Stomach (tissue), 4 donors: Measurements from ENCODE around the gene KCTD16.

Source experiments
- CTCF ChIP-seq, 7 experiments: fragments of 450-650 bp in 4 of 7; fragments of 200-600 bp in 3 of 7; sonication (generic) in 3 of 7; IDR thresholded peaks; one replicate each; pipeline ENCODE4 v1.5.1; 2016 to 2019; ENCODE audit warnings: antibody characterized with exemption in 7 of 7, control low read depth in 2 of 7, mild to moderate bottlenecking in 1 of 7
- EP300 ChIP-seq: sonication (generic); formaldehyde crosslinking; IDR thresholded peaks from one replicate; pipeline ENCODE4 v1.6.1; 2017; ENCODE audit warnings: antibody characterized with exemption
- POLR2A ChIP-seq, 4 donors: fragments of 450-650 bp; IDR thresholded peaks; one replicate each; pipeline ENCODE4 v1.6.1; 2016; ENCODE audit warnings: antibody characterized with exemption in 4 of 4, control low read depth in 2 of 4, mild to moderate bottlenecking in 1 of 4, moderate library complexity in 1 of 4

DNA sequence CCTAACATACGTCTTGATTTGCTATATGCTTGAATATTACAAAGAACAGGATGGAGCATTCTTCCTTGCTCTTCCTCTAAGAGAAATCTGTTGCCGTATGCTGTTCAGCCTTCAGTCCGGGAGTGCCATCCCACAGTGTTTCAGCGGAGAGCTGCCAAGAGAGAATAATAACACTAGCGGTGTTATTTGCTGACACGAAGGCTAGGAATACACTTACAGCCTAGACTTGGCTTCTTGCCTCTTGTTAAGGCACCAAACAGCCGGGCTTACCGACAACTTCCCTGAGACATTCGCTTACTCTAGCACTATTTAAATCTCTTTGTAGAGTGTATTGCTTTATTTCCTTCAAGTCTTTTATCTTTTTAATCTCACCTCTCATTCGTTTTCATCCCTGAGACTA is 31.4 kb downstream of the KCTD16 start:
- TF ChIP-seq CTCF (IDR thresholded peaks at IDR 0.05): no peak
- TF ChIP-seq POLR2A (IDR thresholded peaks at IDR 0.05): no peak
- no peak for TF ChIP-seq EP300
